ENCODE data around the gene IL21R.

IL21R gene

GRCh38 chr16:27485811-27486210, 83.8 kb downstream of the IL21R start:
- no peak for DNase-seq (ENCODE audit: low read depth, low spot score)
- ChIA-PET POLR2A (interaction anchor here (0.6 kb wide), 1 partner anchor 64 kb away, joined by 3 read pairs; no protein-coding TSS in a partner anchor), CTCF (interaction anchor here (1.5 kb wide), 1 partner anchor 30 kb away, joined by 5 read pairs; no protein-coding TSS in a partner anchor)
- H3K4me3 ChIP-seq (ENCODE audit: low read depth, low read length) = no peak overlapping the region
- no peak for TF ChIP-seq CTCF (IDR thresholded peaks at IDR 0.05; ENCODE audit: insufficient read depth, low read length, missing control alignments)

GRCh38 chr16:27486344-27486743, 84.4 kb downstream of the IL21R start:
- POLR2A ChIA-PET = no interaction called here
- CTCF ChIA-PET = no interaction called here
- DNase-seq (ENCODE audit: low read depth, low spot score) = no peak
- TF ChIP-seq CTCF (IDR thresholded peaks at IDR 0.05; ENCODE audit: insufficient read depth, low read length, missing control alignments) = no peak
- H3K4me3 ChIP-seq (ENCODE audit: low read depth, low read length) = no peak overlapping the region

- no peak for TF ChIP-seq CTCF (IDR thresholded peaks at IDR 0.05; ENCODE audit: insufficient read depth, low read length, missing control alignments)
- no peak for DNase-seq (ENCODE audit: low read depth, low spot score)
- CTCF ChIA-PET = no interaction called here
- POLR2A ChIA-PET = no interaction called here
- no peak overlapping the region for H3K4me3 ChIP-seq (ENCODE audit: low read depth, low read length)
These were observed 84.8 kb downstream of the IL21R start for GRCh38 chr16:27486760-27487159.

- POLR2A ChIA-PET = no interaction called here
- no peak for TF ChIP-seq CTCF (IDR thresholded peaks at IDR 0.05; ENCODE audit: insufficient read depth, low read length, missing control alignments)
These were observed 87.4 kb downstream of the IL21R start for GRCh38 chr16:27489421-27489820.

GRCh38 chr16:27489906-27490305, 87.9 kb downstream of the IL21R start:
- POLR2A ChIA-PET = no interaction called here

More at GRCh38 chr16:27489421-27489820, 87.4 kb downstream of the IL21R start:
- DNase-seq (ENCODE audit: low read depth, low spot score) = no peak
- H3K4me3 ChIP-seq (ENCODE audit: low read depth, low read length) = no peak overlapping the region
- CTCF ChIA-PET = no interaction called here

More at GRCh38 chr16:27489906-27490305, 87.9 kb downstream of the IL21R start:
- no peak for DNase-seq (ENCODE audit: low read depth, low spot score)
- TF ChIP-seq CTCF (IDR thresholded peaks at IDR 0.05; ENCODE audit: insufficient read depth, low read length, missing control alignments) = no peak
- CTCF ChIA-PET = interaction anchor here (1.0 kb wide), 1 partner anchor 26 kb away, joined by 3 read pairs; no protein-coding TSS in a partner anchor
- no peak overlapping the region for H3K4me3 ChIP-seq (ENCODE audit: low read depth, low read length)

Measured in AG04449 (cell line).